ENCODE results near the gene ULK1.
A peak's percentile ranks its signal among the peaks of the same experiment; 100 is the strongest.
"Not testable (repeated sequence)": the region's sequence is repeated elsewhere in the genome, so short reads cannot be mapped to it uniquely, and the experiment has no call there.

Gene ULK1

GRCh38 chr12:131943389-131943788, 49.0 kb downstream of the ULK1 start:
- no peak for DNase-seq (ENCODE audit: low read depth in 2 of 2)

- no peak for DNase-seq (ENCODE audit: low read depth in 2 of 2)
These were observed 49.5 kb downstream of the ULK1 start for GRCh38 chr12:131943876-131944275.

DNA sequence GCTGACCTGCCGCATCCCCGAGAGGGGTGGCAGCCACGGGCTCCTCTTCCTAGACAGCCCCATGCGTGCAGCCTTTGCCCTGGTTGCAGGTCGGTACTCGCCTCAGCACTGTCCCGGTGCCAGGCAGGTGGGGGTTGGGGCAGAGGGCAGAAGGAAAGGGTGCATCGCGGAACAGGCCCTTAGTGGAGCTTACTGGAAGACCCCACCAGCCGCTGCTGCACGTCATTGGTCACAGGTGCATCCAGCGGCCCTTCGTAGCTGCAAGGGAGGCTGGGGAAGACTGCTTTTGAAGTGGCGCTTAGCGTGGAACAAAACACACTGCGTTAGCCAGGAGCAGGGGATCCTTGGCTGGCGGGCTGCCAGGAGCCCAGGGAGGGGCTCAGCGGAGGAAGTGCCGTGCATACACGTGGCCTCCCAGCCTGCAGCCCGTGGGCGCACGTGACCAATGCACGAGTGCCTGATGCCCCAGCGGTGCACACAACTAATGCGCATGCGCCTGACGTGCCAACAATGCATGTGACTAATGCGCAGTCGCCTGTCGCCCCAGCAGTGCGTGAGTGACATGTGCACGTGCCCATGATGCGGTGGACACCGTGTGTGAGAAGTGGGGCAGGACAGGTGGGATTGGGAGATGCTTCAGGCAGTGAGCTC, 50.3 kb downstream of the ULK1 start:
- DNase-seq (ENCODE audit: low read depth in 2 of 2) = no peak

GRCh38 chr12:131946757-131947156, 52.3 kb downstream of the ULK1 start:
- DNase-seq (ENCODE audit: low read depth in 2 of 2) = no peak

DNA sequence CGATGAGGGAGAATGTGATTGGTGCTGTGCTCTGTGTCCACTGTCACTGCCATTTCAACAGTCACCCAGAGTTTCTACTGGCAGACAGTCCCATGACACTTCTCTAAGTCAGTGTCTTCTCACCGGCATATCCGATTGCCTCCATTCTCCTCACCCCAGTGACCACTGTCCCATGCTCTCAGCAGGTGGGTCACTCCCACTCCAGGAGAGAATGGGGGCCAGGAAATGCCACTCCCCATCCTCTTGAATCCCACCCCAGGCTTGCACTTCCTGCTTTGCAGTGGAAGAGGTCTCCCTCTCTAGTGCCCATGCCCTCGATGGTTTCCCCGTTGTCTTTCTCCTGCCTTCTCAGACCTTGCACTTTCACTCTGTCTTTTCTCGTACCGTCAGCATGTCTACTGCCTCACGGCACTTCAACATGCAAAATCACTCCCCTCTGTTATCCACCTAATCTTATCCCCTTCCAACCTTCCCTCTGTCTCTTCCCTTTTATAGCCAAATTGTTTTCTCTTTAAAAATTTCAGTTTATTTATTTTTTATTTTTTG, 53.1 kb downstream of the ULK1 start:
- no peak for DNase-seq (ENCODE audit: low read depth in 2 of 2)

- DNase-seq (ENCODE audit: low read depth in 2 of 2) = no peak
These were observed 53.8 kb downstream of the ULK1 start for GRCh38 chr12:131948166-131948712.

DNA sequence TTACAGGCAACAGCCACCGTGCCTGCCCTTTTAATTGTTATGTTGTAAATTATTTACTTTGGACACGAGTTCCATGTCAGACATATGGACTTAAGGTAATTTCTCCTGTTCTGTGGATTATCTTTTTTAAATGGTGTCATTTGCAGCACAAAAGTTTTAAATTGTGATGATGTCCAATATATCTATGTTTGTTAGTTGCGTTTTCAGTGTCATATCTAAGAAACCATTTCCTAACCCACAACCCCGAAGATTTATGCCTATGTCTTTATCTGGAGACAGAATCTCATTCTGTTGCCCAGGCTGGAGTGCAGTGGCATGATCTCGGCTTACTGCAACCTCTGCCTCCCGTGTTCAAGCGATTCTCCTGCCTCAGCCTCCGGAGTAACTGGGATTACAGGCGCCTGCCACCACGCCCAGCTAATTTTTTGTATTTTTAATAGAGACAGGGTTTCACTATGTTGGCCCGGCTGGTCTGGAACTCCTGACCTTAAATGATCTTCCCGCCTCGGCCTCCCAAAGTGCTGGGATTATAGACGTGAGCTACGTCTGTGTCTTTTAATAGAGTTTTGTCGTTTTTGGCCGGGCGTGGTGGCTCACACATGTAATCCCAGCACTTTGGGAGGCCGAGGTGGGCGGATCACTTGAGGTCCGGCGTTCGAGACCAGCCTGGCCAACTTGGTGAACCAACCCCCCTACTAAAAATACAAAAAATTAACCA, 54.5 kb downstream of the ULK1 start:
- not testable (repeated sequence) for DNase-seq (ENCODE audit: low read depth in 2 of 2)

GRCh38 chr12:131949431-131950181, 55.2 kb downstream of the ULK1 start, which contains the start of gene EP400:
EP400 (plus strand) TSS chr12:131949942; CDS start chr12:131960620, 10,678 bp downstream.
- peak; percentile 88 for DNase-seq (ENCODE audit: low read depth in 2 of 2)

GRCh38 chr12:131950182-131950913, 55.9 kb downstream of the ULK1 start:
- DNase-seq (ENCODE audit: low read depth in 2 of 2) = no peak

- DNase-seq (ENCODE audit: low read depth in 2 of 2) = not testable (repeated sequence)
These were observed 59.4 kb downstream of the ULK1 start for GRCh38 chr12:131953810-131954209.

- not testable (repeated sequence) for DNase-seq (ENCODE audit: low read depth in 2 of 2)
These were observed 60.0 kb downstream of the ULK1 start for GRCh38 chr12:131954460-131954859.

GRCh38 chr12:131959116-131959515, 64.7 kb downstream of the ULK1 start:
- DNase-seq (ENCODE audit: low read depth in 2 of 2) = no peak

- no peak for DNase-seq (ENCODE audit: low read depth in 2 of 2)
These were observed 65.5 kb downstream of the ULK1 start for GRCh38 chr12:131959641-131960589.

- not testable (repeated sequence) for DNase-seq (ENCODE audit: low read depth in 2 of 2)
These were observed 66.3 kb downstream of the ULK1 start for GRCh38 chr12:131960590-131961325.

- not testable (repeated sequence) for DNase-seq (ENCODE audit: low read depth in 2 of 2)
These were observed 66.9 kb downstream of the ULK1 start for GRCh38 chr12:131961328-131961727.

- DNase-seq (ENCODE audit: low read depth in 2 of 2) = no peak
These were observed 67.6 kb downstream of the ULK1 start for GRCh38 chr12:131962069-131962468.

DNA sequence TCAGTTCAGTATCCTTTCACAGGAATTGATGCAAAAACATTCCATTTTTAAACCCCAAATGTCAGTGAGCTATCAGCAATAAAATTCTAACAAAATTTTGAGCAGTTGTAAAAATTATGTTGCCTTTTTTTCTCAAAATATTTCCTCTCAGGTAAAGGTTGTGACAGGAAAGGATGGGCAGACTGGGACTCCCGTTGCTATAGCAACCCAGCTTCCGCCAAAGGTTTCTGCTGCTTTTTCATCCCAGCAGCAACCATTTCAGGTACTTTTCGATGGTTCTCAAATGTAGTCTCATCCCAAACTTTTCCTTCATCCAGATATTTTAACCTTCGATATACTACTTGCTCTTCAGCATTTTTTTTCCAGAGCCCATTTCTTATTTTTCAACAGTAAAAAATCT, 69.0 kb downstream of the ULK1 start:
- no peak for DNase-seq (ENCODE audit: low read depth in 2 of 2)

DNA sequence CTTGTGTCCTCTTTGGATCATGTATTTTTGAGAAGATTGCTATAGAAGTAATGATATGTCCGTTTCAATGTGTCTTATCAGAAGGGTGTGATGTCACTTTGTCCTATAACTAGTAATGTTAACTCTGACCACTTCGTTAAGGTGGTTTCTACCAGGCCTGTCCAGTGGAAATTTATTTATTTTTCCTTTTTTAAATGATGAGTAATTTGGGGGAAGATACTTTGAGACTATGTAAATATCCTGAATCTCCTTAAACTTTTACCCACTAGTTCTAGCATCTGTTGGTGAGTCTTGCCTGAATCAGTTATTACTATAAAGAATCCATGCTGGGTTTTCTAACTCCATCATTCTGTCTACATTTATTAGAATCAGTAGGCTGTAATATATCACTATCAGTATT, 70.7 kb downstream of the ULK1 start:
- DNase-seq (ENCODE audit: low read depth in 2 of 2) = no peak

DNA sequence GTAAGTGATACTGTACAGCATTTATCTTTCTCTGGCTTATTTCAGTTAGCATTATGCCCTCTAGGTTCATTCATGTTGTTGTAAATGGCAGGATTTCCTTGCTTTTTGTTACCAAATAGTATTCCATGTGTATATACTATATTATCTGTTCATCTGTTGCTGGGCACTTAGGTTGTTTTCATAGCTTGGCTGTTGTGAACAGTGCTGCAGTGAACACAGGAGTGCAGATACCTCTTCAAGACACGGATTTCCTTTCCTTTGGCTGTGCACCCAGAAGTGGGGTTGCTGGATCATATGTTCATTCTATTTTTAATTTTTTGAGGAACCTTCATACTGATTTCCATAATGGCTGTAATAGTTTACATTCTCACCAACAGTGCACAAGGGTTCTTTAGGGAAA, 76.8 kb downstream of the ULK1 start:
- DNase-seq (ENCODE audit: low read depth in 2 of 2) = no peak

Data from fibroblast of skin of left quadriceps (primary cell).